Activated naive CD4-positive, alpha-beta T cell (primary cell): Measurements from ENCODE around the gene KIRREL3.

ENCODE experiments used
- DNase-seq, 4 experiments: peaks; one replicate each; lab custom pipeline; 2025; lab: John Stamatoyannopoulos, UW

The KIRREL3 gene

DNA sequence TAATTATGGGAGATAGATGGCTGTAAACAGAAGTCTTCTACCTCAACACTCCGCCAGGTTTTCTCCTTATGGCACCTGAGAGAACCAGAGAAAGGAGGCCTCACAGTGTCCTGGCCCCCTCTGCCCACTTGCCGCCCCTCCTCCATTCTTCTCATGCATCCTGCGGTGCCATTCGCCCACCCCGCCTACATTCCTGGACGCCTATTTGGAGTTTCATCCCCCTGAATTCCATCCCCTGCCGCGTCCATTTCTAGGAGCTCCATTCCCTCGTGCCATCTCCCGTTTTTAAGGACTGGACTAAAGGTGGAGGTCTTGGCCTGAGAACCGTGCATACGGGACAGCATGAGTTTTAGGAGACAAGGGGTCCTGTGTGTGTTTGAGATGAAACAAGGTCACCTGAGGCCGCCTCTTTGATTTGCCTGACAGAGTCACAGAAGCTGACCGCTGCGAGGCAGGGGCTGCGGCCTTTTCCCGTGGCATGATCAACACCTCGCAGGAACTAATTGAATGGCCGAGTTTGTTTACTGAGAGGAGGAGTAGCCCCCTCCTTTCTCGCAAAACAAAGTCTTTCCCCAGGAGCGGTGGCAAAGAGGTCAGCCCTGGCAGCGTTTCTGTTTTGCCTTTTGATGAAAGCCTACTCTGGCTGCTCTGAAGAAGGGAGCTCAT, 398.9 kb downstream of the KIRREL3 start:
- no peak for DNase-seq

GRCh38 chr11:126601136-126601535, 399.4 kb downstream of the KIRREL3 start:
- DNase-seq = no peak

DNA sequence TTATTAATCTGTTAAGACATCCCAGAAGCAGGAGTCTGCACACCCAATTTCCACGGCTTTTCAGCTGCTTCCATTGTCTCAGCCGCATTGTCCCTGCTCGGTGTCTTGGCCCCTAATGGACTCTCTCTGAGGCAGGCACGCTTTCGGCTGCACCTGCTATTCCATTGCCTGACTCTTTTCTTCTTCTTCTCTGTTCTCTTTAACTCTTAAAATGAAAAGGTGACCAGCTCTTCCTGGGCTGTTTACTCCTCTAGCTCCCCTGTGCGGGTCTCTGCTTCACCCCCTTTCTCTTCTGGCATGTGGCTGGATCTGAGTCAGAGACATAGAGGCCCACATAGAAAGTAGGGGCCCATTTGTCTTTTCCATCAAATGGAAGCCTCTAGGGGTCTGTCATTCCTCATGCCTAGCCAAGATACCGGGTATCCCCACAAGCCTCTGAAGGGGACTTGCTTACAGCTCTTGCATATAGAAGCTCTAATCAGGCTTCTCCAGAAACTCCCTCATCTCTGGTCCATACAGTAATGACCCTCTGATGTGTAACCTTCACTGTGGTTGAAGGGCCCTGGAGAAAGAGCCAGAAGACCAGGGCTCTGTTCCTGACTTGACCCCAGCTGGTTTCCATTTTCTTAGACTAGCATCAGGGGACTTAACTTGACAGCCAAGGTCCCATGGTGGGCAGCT, 401.2 kb downstream of the KIRREL3 start:
- no peak for DNase-seq

GRCh38 chr11:126598344-126599216, 402.0 kb downstream of the KIRREL3 start:
- DNase-seq = no peak

DNA sequence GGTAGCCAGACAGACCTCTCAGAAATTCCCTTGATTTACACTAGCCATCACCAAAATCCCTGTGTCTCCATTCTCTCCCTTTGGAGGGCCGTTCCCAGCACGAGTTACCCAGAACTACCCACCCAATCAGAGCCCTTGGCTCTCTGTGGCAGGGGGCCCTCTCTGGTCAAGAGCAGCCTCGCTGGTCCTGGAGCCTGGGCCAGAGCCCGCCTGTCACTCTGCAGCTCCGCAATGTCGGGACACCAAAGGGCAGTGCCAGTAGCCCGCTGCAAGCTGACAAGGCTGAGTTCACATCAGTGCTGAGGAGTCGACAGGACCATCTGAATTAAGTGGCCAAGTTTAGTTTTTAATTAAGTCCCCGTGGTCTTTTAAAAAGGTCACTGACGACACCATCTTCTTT, 403.5 kb downstream of the KIRREL3 start:
- no peak for DNase-seq

- DNase-seq = no peak
Measured at GRCh38 chr11:126596474-126596873, 404.1 kb downstream of the KIRREL3 start.

- DNase-seq = no peak
Measured at GRCh38 chr11:126595560-126595959, 405.0 kb downstream of the KIRREL3 start.

- no peak for DNase-seq
Measured at GRCh38 chr11:126594921-126595367, 405.6 kb downstream of the KIRREL3 start.

DNA sequence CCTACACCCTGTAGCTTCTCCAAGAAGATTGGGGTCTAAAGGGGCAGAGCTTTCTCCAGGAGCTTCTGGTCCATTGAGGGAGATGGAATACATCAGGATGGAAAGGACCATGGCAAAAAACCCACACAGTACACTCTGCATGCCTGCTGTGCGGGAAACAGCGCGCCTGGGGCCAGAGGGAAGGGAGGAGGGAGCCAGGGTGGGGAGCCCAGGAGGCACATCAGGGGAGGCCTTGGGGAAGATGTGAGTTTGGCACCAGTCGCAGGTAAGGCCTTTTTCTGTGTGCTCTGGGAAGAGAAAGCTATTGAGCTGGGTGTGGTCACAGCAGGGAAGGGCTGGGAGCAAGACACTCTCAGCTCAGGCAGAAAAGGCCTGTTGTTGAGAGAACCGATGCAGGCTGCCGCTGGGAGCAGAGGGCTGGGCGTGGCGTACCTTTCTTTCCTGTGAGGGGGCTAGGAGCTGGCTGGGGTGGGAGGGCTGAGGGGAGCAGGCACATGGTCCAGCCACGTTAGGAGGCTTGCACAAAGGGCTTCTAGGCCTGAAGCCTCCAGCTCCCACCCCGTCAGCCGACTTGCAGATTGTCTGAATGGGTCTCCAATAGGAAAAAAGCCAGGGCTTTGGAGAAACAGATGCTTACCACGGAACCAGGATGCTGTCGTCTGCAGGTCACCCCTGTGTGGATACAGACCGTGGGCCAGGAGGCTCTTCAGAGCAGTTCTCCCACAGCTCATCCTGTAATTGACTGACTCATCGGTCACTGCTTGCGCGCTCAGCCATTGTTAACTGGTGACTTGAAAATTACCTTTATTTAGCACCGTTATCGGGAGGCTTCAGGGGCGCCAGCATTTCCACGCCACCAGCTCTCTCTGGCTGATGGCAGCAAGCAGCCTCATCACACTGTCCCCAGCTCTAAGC, 407.8 kb downstream of the KIRREL3 start:
- DNase-seq = no peak

DNA sequence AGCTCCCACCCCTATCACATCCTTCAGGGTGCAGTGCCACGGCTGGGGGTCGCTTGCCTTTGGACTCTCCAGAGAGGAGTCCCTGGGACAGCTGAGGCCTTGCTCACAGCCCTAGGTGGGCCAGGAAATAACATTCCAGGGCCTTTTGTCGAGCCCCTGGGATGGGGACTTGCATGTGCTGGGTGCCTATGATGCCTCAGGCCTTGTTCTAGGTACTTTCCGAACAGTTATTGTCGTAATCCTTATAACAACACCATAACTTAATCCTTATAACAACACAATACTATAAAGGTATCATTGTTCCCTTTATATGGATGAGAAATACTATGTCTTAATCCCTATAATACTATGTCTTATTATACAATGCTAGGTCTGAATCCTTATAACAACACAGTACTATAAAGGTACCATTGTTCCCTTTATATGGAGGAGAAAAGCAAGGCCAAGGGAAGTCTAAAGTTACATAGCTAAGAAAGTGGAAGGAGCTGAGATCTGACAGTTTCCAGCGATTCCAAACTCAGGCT, 408.5 kb downstream of the KIRREL3 start:
- no peak for DNase-seq

- DNase-seq = no peak
Measured at GRCh38 chr11:126589492-126589803, 411.1 kb downstream of the KIRREL3 start.

DNA sequence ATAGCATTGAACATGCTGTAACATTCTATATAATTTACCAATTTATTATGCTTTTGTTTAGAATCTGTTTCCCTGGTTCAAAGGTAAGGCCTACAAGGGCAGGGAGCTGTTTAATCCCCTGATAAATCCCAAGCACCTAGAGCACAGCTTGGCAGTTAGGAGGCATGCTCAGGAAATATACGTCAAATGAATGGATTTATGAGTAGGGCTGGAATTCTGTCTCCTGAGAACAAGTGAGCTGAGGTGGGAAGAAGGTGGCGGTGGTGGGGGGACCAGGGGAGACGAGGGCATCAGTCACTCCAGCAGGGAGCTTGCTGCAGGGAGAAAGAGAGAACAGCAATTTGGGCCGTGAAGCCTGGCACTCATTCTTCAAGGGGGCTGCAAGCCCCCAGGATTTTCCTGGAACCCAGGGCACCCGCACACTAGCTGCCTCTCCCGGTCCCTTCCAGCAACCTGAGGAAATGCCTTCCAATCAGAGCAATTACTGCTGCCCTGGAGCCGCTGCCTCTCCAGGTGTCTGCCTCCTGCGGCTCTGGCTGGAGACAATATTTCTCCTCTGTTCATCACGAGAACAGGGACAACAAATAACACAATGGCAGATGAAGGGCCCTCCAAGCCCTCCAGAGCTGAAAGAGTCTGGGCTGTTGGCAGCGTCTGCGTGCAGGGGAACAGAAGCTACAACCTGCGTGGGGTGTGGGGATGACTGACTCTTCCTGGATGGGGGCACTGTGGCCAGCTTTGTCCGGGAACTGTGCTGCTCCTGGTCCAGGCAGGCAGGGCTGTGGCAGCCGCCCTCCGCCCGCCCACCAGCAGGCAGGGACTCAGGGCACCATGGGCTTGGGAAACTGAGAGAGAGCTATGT, 411.7 kb downstream of the KIRREL3 start:
- no peak for DNase-seq

DNA sequence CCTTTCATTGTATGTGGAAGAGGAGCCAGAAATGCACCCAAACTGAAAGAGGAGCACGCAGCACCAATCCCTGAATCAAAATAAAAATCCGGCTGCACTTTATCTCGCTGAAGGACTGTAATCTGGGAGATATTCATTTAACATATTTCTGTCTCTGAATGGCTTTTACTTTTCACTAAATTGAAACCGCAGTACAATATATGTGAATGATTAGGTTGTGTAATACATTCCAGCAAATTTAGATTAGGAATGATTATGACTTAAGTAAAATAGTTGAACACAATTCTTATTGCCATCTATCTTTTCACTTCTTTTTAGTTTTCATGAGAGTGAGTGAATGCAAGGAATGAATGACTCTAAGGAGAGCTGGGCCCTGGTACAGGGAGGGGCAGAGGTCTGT, 413.0 kb downstream of the KIRREL3 start:
- DNase-seq = no peak

DNA sequence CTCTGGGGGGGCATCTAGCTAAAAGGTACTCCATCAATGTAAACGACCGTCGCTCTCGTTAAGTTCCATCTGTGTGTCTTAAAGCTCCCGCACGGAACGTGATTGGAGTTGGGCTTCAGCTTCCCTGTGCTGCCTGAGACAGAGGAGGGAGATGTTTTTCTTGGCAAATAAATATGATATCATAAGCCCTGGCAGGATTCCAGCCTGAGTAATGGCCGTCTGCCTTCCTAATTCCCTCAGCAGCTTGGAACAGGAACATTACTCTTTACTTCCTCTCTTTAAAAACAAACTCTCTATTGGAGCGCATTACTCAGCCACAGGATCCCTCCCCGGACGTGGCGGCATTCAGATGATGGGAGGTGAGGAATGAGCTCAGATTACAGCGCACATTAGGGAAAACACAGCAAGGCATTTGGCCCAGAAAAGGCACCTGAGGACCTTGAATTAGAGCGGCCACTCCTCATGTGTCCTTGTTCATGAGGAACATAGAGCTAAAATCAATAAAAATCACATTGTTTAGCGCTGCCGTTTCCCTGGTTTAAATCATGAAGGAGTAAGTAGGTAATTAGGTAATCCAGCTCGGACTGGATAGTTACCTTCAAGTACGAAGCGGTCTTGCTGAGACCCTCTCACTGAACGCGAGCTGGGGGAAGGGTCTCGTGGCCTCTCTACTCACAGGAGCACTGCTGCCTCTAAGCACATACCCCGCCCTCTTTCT, 414.6 kb downstream of the KIRREL3 start:
- no peak for DNase-seq

DNA sequence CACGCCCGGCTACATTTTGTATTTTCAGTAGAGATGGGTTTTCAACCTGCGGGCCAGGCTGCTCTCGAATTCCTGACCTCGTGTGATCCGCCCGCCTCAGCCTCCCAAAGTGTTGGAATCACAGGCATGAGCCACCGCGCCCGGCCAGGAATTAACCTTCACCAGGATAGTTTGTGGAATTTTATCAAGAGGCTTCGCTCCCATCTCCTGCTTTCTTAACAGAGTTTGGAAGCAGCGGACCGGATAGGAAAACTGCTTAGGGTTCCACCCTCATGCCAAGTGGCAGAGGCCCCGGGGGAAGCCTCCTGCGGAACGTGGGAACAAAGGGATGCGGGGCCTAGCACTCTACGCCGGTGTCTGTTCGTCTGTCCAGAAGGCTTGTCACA, 415.2 kb downstream of the KIRREL3 start:
- no peak for DNase-seq

- no peak for DNase-seq
Measured at GRCh38 chr11:126583594-126584427, 416.8 kb downstream of the KIRREL3 start.

GRCh38 chr11:126583101-126583500, 417.5 kb downstream of the KIRREL3 start:
- no peak for DNase-seq

- no peak for DNase-seq
Measured at GRCh38 chr11:126581871-126582648, 418.5 kb downstream of the KIRREL3 start.
